ENCODE results near the gene JPH4. TPM values are rescaled to one million over a fixed set of nuclear protein-coding genes. Genes with fewer than 3 reads are reported as not detected.

The JPH4 gene
- total and polyA plus RNA-seq, 2 donors (not counting 3 experiments of a cell fraction or from before 2014, with no cell fraction given): 0.06 TPM; not detected in 1

- CTCF ChIA-PET: interaction anchor here (0.8 to 4.5 kb wide), 4 partner anchors 11 to 362 kb away, joined by 3 to 24 read pairs (median 6); no protein-coding TSS in a partner anchor
- BruUV-seq (replicated peaks): no TSS peak
- no peaks in the 10 kb centered on the region for H3K9me1 ChIP-seq (replicated peaks; ENCODE audit: control insufficient read depth, extremely low read depth, insufficient read depth, low read length)
Observed at GRCh38 chr14:23548351-23549318, 30.0 kb downstream of the JPH4 start.

More at GRCh38 chr14:23548351-23549318, 30.0 kb downstream of the JPH4 start:
- no peaks in the 10 kb centered on the region for H3K9me3 ChIP-seq (replicated peaks; ENCODE audit: control insufficient read depth, insufficient read depth, low read length)
- no peaks in the 10 kb centered on the region for H3K79me2 ChIP-seq (ENCODE audit: control insufficient read depth, insufficient read depth, low read length)
- H2AFZ ChIP-seq (ENCODE audit: low read depth, low read length): no peak overlapping the region
- POLR2A ChIA-PET: no interaction called here
- TF ChIP-seq GATA2 (IDR thresholded peaks at IDR 0.05; ENCODE audit: insufficient read depth, insufficient read length, low read depth, low read length) (no peak), CTCF (IDR thresholded peaks at IDR 0.05; ENCODE audit: extremely low read depth in 1 of 2, insufficient read depth in 1 of 2, low read depth in 1 of 2, low read length in 2 of 2) (no peak), MYC (IDR thresholded peaks at IDR 0.05; ENCODE audit: low read depth, low read length) (no peak), POLR2AphosphoS5 (IDR thresholded peaks at IDR 0.05; ENCODE audit: insufficient read depth, low read depth, low read length) (no peak)
- no peaks in the 10 kb centered on the region for H3K36me3 ChIP-seq (ENCODE audit: control insufficient read depth in 2 of 2, extremely low read depth in 1 of 2, insufficient read depth in 2 of 2, low read length in 2 of 2)
- intact Hi-C loops (cut with micrococcal nuclease): no loop called here
- dilution Hi-C loops (cut with MboI; ENCODE audit: extremely low pct_ligation_motif_present, low sequenced_read_pairs): no loop called here
- no peak overlapping the region for H3K4me3 ChIP-seq (replicated peaks in 1 of 3; ENCODE audit: insufficient read depth in 1 of 3, low read depth in 1 of 3, low read length in 3 of 3)
- no peaks in the 10 kb centered on the region for H4K20me1 ChIP-seq (replicated peaks; ENCODE audit: control insufficient read depth, extremely low read depth, insufficient read depth, low read length)
- peaks cover 8% of the 10 kb centered on the region for H3K4me1 ChIP-seq (ENCODE audit: control insufficient read depth, extremely low read depth, insufficient read depth, low read length)
- DNase-seq (ENCODE audit: low read depth, low spot score) (no peak), FAIRE-seq (no peak)
- H3K4me2 ChIP-seq (ENCODE audit: insufficient read depth, low read length): no peak overlapping the region
- no peak overlapping the region for H3K9ac ChIP-seq (replicated peaks; ENCODE audit: extremely low read depth, insufficient read depth, low read length)
- no peak overlapping the region for H3K27ac ChIP-seq (ENCODE audit: insufficient read depth, low read depth, low read length)
- H3K27me3 ChIP-seq (ENCODE audit: control insufficient read depth in 2 of 2, insufficient read depth in 2 of 2, low read length in 2 of 2): peaks cover 23 to 25% of the 10 kb centered on the region in 2 experiments
